ENCODE measurements around the gene KIFAP3.
"Not testable (repeated sequence)": the region's sequence is repeated elsewhere in the genome, so short reads cannot be mapped to it uniquely, and the experiment has no call there.

KIFAP3 gene

DNA sequence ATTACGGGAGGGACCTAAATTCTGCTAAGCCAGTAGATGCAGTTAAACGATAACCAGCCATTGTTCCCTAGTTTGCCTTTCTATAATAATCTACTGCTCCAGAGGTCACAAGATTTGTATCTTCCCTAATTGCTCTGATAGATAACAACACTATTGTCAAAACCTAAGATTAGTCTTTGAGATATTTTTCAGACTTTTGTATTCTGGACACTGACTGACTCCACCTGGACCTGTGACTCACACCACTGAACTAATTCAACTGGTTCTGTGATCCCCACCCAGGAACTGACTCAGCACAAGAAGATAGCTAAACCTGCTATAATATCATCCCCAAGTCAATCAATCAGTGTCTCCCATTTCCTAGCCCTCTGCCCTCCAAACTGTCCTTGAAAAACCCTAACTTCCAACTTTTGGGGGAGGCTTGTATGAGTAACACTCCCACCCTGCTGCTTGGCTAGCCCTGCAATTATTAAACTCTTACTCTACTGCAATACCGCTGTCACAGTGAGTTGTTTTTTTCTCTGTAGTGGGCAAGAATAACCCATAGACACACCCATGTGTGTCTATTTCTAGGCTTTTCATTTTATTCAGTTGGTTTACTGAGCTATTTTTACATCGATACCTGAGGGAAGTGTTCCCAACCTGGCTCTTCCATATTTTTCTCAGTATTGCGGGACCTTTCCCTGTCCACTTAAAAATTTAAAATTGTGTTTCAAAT lies 11.2 kb downstream of the KIFAP3 start:
- peak; percentile 10 for DNase-seq

DNA sequence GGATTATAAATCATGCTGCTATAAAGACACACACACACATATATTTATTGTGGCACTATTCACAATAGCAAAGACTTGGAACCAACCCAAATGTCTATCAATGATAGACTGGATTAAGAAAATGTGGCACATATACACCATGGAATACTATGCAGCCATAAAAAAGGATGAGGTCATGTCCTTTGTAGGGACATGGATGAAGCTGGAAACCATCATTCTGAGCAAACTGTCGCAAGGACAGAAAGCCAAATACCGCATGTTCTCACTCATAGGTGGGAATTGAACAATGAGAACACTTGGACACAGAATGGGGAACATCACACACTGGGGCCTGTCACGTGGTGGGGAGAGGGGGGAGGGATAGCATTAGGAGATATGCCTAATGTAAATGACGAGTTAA lies 12.8 kb downstream of the KIFAP3 start:
- not testable (repeated sequence) for DNase-seq

DNA sequence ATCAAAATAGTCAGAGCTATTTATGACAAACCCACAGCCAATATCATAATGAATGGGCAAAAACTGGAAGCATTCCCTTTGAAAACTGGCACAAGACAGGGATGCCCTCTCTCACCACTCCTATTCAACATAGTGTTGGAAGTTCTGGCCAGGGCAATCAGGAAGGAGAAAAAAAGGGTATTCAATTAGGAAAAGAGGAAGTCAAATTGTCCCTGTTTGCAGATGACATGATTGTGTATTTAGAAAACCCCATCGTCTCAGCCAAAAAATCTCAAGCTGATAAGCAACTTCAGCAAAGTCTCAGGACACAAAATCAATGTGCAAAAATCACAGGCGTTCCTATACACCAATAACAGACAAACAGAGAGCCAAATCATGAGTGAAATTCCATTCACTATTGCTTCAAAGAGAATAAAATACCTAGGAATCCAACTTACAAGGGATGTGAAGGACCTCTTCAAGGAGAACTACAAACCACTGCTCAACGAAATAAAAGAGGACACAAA lies 14.4 kb downstream of the KIFAP3 start:
- not testable (repeated sequence) for DNase-seq

DNA sequence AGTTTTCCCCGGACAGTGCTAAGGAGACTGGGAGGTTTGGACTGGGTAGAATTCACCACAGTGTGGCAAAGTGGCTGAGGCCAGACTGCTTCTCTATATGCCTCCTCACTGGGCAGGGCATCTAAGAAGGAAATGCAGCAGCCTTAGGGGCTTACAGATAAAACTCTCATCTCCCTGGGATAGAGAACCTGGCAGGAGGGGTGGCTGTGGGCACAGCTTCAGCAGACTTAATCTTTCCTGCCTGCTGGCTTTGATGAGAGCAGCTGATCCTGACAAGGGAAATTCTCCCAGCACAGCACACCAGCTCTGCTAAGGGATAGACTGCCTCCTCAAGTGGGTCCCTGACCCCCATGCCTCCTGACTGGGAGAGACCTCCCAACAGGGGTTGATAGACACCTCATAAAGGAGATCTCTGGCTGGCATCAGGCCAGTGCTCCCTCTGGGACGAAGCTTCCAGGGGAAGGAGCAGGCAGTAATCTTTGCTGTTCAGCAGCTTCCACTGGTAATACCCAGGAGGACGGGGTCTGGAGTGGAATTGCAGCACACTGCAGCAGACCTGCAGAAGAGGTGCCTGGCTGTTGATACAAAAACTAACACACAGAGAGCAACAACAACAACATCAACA lies 25.2 kb downstream of the KIFAP3 start:
- DNase-seq, result no peak

DNA sequence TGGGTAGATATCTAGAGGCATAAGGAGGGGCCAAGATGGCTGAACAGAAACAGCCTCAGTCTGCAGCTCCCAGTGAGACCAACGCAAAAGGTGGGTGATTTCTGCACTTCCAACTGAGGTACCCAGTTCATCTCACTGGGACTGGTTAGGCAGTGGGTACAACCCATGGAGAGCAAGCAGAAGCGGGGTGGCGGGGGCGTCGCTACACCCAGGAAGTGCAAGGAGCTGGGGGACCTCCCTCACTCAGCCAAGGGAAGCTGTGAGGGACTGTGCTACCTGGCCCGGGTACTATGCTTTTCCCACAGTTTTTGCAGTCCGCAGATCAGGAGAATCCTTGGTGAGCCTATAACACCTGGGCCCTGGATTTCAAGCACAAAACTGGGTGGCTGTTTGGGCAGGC lies 26.0 kb downstream of the KIFAP3 start:
- DNase-seq, result no peak

DNA sequence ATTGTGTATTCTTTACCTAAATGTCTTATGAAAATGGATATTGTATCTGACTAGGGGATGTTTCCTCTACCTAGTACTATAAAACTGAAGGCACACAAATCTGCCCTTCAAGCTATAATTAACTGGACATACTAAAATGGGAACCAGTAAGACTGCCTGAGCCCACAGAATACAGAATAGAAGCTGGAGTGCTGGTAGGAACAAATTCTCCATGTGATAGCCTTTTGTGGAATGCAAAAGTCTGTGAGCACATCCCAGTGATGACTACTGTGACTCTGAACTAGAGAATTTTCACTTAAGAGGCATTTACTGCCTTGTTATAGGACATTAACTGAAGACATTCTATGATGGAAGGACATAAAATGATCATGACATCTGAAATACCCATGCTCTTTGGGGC lies 30.3 kb downstream of the KIFAP3 start:
- no peak for DNase-seq

DNA sequence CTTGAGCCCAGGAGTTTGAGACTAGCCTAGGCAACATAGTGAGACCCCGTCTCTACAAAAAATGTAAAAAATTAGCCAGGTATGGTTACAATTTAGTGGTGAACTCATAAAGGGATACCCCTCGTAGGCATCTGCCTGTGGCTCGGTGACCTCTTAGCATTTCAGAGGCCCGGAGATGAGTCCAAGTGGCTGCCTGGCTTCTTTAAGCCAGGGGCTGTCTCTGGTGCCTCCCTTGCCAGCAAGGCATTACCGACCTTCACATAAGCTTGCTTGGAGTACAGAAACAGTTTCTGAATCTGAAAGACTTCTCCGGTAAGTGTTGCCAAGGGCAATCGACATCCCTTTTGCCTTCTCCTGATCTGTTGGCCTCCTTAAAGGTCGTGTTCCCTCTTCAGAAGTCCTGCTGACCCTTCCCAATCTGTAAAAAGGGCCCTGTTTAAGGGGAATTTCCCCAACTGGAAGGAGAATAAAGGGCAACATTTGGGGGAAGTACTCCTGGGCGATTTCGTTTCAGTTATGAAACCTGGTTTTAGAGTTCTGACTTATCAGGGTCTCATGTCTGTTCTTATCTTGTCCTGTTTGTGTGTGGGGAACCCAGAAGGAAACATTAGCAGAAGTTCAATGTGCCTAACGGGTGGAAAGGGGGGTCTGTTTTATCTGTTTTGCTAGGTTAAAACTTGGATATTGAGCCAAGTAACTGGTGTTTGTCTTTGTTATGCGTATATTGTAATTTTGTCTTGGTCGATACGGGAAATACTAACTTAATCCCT lies 32.9 kb downstream of the KIFAP3 start:
- DNase-seq, result no peak

DNA sequence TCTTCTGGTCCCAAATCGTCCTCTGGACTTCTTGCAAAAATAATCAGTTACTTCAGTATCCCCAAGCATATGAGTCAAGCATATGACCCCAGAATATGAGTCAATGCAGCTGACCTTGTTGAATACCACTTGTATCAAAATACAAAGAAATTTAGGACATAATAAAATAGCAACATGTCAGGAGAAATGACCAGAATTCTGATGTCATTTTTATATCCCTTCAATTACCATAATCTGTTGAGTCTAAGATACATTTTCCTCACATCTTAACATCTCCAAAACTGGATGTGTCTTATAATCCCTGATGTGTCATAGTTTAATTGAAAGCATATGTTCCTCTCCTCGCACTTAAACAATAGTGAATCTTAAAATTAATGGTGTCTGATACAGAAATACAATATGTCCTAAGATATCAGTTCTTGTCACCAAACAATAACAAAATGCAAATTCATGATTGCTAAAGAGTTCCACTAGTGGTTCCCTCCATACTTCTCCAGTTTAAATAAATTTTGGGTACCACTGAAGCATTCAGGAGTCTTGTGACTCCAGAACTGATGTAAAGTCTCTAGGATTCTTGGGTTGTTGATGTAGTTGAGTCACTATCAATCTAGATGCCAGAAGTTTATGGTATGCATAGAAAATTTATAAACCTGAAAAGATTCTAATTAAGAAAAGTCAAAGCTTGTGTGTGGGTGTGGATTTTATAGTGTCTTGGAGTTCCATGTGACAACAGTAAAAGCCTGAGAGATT lies 41.8 kb downstream of the KIFAP3 start:
- DNase-seq, result peak; percentile 60

DNA sequence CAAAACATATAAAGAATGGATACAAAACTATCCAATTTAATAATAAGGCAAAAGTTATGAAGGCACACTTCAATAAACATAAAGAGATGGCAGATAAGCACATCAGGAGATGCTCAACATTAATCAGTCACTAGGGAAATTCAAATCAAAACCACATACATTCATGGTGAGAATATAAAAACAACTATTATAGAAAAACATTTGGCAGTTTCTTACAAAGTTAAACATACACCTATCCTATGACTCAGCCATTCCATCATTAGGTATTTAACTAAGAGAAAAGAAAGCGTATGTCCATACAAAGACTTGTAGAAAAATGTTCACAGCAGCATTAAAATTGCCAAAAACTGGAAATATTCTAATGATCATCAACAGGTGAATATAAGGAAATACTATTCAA lies 44.3 kb downstream of the KIFAP3 start:
- DNase-seq, result no peak

DNA sequence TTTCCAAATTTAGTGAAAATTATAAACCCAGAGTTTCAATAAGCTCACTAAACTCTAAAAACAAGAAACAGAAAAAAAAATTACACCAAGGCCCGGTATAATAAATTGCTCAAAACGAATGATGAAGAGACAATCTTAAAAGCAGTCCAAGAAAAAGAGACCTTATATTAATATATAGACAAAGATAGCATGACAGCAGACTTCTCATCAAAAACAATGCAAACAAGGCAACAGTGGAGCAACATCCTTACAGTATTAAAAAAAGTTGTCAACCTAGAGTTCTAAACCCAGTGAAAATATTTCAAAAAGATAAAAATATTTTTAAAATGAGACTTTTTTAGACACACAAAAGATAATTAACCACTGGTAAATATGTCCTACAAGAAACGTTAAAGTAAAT lies 46.7 kb downstream of the KIFAP3 start:
- DNase-seq, result no peak

DNA sequence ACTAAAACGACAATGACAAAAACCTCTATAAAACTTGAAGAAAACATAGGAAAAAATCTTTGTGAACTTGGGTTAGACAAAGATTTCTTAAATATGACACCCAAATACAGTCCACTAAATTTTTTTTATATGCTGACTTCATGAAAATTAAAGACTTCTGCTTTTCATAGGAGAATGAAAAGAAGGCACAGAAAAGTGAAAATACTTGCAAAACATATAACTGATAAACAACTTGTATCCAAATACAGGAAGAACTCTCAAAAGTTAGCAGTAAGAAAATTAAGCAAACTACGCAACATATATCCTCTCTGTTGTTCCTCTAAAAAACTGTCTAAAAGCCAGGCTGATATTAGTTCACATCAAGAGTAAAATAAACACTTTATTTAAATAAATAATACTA lies 53.6 kb downstream of the KIFAP3 start:
- no peak for DNase-seq

DNA sequence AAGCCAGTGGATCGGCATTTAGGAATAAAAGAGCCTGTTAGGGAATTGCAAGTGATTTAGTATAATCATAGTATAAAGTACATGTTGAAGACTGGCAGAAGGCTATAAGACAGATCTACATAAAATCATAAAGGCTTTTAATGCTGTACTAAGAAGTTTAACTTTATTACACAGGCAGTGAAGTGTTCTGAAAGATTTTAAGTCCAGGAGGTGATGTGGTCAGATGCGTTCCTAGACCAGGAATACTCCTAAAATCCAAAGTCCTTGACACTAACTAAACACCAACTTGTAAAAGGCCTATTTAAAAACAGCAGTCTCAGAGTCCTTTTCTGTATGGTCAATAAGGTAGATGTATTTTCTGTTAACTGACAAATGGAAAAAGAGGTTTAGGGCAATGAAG lies 57.0 kb downstream of the KIFAP3 start:
- DNase-seq, result no peak

DNA sequence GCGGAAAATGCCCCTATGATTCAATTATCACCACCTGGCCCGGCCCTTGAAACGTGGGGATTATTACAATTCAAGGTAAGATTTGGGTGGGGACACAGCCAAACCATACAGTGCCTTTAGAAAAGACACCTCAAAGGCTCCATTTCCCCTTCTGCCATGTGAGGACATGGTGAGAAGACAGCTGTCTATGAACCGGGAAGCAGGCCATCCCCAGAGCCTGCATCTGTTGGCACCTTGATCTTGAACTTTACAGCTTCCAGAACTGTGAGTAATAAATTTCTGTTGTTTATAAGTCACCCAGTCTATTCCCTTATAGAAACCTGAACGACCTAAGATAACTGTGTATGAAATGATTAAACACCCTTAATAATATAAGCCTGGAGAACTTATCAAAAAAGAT lies 61.6 kb downstream of the KIFAP3 start:
- DNase-seq, result no peak

DNA sequence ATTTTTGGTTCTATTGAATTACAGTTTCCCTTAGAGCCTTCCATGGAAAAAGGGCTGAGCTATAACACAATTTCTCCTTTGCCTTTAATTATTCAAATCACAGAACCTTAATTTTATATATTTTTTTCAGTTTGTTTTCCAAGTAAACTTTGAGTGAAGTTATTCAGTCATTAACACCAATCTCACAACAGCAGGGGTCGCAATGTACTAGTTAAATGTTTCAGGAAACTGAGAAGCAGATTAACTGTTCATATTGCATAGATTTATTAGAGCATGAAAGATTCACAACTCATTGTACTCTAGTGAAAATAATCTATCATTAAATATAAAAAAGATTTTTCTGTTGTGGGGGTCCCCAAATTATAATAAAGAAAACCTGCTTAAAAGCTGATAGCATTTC lies 64.1 kb downstream of the KIFAP3 start:
- peak; percentile 52 for DNase-seq

DNA sequence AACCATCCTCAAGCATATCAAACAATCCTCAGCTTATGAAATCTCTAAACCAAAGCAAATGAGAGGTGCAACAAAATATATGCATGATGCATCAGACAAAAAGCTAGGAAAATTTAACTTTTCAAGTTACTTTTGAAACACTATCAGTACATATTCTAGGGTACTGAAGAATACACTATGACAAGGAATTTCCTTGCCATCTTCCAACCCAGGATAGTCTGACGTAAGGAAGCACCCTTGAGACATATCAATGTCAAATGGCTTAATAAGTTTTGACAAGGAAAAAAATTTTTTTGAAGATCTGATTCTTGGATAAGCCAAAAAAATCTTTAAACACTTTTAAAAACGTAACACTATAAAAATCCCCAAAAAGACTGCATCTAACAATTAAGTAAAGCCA lies 64.9 kb downstream of the KIFAP3 start:
- DNase-seq, result no peak

DNA sequence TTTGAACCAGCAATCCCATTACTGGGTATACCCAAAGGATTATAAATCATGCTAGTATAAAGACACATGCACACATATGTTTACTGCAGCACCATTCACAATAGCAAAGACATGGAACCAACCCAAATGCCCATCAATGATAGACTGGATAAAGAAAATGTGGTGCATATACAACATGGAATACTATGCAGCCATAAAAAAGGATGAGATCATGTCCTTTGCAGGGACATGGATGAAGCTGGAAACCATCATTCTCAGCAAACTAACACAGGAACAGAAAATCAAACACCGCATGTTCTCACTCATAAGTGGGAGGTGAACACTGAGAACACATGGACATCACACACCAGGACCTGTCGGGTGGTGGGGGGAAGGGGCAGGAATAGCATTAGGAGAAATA lies 65.8 kb downstream of the KIFAP3 start:
- DNase-seq, result not testable (repeated sequence)

DNA sequence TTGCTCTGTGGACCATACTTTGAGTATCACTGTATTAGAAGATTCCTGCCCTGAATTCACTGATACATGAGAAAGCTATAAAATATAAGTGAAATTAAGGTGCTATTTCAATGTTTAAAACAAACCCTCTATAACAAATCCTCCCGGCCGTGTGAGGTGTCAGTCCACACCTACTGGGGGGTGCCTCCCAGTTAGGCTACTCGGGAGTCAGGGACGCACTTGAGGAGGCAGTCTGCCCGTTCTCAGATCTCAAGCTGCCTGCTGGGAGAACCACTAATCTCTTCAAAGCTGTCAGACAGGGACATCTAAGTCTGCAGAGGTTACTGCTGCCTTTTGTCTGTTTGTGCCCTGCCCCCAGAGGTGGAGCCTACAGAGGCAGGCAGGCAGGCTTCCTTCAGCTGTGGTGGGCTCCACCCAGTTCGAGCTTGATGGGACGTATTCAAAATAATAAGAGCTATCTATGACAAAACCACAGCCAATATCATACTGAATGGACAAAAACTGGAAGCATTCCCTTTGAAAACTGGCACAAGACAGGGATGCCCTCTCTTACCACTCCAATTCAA lies 71.1 kb downstream of the KIFAP3 start:
- not testable (repeated sequence) for DNase-seq

DNA sequence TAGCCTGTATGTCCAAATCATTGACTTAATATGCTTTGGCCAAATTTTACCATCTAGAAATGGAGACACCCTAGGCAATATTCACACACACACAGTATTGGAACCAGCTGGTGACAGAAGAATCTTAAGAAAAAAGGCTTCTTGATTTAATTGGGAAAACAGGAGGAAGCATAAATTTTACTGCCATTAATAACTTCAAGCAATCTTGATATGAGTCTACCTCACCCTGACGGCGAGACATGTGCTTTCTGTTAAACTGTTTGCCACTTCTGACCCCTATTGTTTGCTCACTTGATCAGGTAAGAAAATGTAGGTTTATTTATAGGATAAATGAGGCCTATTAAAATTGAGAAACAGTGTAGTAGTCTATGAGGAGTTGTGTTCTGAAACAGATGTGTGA lies 73.2 kb downstream of the KIFAP3 start:
- DNase-seq, result peak; percentile 4

DNA sequence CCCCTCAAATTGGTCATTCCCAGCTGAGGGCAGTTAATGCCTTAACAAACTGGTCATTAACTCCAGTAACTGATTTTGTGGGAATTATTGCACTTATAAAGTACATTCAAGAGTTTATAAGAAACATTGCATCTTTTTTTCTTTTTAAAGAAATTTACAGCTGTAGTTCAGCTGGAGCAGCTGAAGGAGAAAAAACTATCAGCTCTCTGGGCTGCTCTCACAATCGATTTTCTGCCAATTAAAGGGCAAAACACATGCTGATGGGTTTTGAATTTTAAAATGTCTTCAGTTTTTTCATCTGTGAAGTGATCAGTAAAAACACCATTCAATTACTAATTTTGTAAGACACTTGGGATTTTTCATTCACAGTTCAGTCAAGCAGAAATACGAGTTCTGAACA lies 74.7 kb downstream of the KIFAP3 start:
- DNase-seq, result no peak

DNA sequence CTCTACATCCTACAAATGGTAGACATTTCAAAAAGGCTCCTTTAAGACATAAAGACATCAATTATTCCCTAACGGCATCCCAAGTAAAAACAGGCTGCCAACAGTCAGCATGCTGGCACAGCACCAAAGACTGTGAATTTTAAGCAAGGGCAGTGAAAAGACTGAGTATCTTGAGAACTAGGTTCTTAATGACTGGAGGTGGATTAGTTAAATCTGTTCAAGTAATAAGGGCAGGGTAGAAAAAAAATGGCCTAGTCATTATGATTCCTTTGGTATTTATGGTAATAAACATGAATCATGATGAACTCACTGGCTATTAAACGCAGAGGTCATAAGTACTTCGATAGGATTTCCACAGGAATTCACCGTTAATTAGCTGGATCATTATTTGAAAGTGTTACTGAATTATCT lies 75.2 kb downstream of the KIFAP3 start:
- peak; percentile 86 for DNase-seq

DNA sequence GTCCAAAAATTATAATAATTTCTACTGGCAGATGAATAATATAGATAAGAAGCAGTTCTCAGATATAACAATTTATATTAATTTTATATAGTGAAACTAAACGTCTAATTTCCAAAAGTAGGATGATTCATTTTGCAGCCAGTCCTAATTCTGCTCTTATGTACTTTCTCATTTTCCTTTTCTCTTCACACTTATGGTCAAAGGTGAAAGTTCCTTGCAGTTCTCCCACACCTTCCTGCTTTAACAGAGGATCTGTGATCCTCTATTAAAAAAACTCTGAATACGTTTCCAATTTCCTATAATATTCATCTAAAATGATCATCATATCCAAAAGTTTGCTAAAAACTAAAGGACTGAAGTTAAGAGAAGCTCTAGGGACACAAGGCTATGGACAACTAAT lies 78.5 kb downstream of the KIFAP3 start:
- DNase-seq, result no peak

DNA sequence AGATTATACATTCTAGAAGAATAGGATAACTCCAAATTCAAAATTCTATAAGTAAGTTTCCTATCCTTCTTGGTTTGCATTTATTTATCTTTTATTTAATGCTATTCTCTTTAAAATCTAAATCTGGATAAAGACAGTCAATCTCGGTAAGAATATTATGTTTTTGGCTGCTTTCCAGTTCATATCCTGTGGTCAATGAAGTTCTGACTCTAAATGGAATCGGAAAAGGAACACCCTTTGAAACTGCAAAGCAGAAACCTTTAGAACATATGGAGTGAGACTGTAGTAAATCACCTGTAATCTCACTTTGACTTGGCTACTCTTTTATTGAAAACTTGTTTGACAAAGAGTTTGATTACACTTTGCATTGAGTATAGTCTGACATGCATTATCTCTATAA lies 85.2 kb downstream of the KIFAP3 start:
- DNase-seq, result no peak

DNA sequence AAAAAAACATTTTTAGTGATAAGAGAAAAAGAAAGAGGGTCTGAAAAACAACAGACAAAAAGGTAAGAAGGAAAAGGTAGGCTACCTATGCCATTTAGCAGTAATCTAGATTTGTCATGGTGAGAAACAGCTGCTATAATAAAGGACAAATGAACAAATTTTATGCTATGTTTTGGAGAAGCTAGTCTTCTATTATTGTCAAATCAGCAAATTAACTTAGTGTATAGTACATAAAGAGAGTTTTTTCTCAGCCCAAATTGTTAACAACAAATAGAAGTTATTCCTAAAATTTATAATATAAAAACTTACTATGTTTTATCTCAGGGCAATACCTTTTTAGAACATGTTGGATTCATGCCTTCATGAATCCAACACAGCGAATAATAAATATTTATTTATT lies 88.7 kb downstream of the KIFAP3 start:
- DNase-seq, result no peak
